Body of pancreas (tissue), 4 donors: Measurements from ENCODE around the gene PMIS2.

Experiments
- POLR2A ChIP-seq, 3 donors: fragments of 450-650 bp; IDR thresholded peaks; one replicate each; pipeline ENCODE4 v1.6.1; 2016; ENCODE audit warnings: antibody characterized with exemption in 3 of 3, mild to moderate bottlenecking in 2 of 3
- TF ChIP-seq, protein P1 (sequence below), 7 experiments: fragments of 450-650 bp in 4 of 7; fragments of 200-600 bp in 3 of 7; sonication (generic) in 3 of 7; IDR thresholded peaks; one replicate each; pipeline ENCODE4 v1.5.1; 2016 to 2019; ENCODE audit warnings: antibody characterized with exemption in 7 of 7

DNA sequence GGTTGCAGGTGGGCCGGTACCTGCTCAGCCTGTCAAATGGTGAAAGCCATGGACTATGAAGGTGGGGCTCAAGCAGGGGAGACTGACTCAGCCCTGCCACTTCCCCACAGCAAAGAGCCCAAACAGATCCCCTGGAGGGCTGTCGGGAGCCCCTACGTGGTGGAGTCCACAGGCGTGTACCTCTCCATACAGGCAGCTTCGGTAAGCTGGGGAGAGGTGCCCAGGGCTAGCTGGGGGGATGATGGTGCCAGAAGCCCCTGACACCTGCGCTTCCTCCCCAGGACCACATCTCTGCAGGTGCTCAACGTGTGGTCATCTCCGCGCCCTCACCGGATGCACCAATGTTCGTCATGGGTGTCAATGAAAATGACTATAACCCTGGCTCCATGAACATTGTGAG is 43.8 kb upstream of the PMIS2 start:
- TF ChIP-seq, protein P1, sequence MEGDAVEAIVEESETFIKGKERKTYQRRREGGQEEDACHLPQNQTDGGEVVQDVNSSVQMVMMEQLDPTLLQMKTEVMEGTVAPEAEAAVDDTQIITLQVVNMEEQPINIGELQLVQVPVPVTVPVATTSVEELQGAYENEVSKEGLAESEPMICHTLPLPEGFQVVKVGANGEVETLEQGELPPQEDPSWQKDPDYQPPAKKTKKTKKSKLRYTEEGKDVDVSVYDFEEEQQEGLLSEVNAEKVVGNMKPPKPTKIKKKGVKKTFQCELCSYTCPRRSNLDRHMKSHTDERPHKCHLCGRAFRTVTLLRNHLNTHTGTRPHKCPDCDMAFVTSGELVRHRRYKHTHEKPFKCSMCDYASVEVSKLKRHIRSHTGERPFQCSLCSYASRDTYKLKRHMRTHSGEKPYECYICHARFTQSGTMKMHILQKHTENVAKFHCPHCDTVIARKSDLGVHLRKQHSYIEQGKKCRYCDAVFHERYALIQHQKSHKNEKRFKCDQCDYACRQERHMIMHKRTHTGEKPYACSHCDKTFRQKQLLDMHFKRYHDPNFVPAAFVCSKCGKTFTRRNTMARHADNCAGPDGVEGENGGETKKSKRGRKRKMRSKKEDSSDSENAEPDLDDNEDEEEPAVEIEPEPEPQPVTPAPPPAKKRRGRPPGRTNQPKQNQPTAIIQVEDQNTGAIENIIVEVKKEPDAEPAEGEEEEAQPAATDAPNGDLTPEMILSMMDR (IDR thresholded peaks at IDR 0.05) = no peak
- TF ChIP-seq POLR2A (IDR thresholded peaks at IDR 0.05) = no peak
